ENCODE results near the gene TYW1.
"Not testable (repeated sequence)": the region's sequence is repeated elsewhere in the genome, so short reads cannot be mapped to it uniquely, and the experiment has no call there.

TYW1 gene

DNA sequence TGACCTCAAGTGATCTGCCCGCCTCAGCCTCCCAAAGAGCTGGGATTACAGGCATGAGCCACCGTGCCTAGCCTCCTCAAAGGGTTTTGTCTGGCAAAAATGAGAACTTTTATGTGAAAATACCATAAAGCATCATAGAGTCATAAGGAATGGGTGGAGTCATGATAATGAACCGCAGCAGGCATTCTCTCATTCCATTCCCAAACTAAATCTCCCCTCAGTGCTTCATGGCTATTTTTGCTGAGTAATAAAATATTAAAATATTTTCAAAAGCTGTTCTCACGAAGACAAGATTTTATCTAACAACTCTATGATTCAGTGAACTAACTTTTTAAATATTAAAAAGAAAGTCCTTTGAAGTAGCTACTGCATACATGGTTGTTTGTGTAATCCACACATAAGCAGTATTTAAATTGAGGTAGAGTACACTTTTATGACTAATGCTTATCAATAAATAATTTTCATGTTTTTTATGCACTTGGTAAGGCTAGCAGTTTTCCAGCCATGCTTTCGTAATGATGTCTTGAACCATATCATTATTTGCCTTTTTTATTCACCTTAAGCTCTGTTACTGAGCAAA lies 195.6 kb downstream of the TYW1 start:
- DNase-seq = not testable (repeated sequence)

GRCh38 chr7:67192889-67193613 lies 196.4 kb downstream of the TYW1 start:
- peak; percentile 6 for DNase-seq

DNA sequence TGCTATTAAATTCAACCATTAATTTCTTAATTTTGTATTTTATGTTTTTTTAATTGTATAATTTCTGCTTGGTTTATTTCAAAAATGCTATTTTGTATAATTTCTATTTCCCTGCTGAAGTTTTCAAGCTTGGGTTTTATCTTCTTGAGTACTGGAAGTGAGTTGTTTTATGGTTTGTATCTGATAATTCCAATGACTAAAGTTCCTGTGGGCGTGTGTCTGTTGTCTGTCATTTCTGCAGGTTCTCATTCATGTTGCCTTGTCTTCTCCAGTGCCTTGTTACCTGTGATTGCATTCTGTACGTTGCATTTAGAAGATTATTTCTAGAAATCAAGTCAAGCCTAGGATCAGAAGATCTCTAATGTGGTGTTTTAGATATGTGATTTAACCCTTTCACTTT lies 199.5 kb downstream of the TYW1 start:
- not testable (repeated sequence) for DNase-seq

- DNase-seq = not testable (repeated sequence)
Measured at GRCh38 chr7:67198865-67199526, 202.4 kb downstream of the TYW1 start.

DNA sequence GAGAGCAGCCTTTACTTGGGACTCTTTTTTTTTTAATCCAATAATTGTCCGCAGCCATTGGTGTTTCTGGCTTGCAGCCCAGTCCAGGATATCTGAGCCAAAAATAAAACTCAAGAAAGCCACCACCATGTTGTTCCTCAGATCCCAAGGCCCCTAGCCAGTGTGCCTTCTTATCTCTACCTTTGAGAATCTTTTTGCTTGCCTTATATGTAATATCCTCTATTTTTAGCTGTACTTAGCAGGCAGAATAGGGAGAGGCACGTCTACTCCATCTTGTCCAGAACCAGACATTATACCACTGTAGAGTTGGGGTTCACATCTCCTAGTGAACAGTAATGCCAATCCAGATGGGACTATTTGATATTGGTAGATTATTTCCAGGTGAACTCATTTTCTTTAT lies 209.1 kb downstream of the TYW1 start:
- DNase-seq = not testable (repeated sequence)

DNA sequence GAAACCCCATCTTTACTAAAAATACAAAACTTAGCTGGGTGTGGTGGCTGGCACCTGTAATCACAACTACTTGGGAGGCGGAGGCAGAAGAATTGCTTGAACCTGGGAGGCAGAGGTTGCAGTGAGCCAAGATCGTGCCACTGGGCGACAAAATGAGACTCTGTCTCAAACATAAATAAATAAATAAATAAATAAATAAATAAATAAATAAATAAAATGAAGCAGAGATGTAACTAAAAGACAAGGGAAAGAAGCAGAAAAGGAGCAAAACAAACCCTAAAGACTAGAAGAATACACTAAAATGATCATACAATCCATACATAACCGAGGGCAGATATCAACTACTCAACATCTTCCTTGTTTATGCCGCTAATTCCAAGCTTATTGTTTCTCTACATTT lies 209.8 kb downstream of the TYW1 start:
- DNase-seq = no peak

- DNase-seq = not testable (repeated sequence)
Measured at GRCh38 chr7:67208656-67209055, 212.0 kb downstream of the TYW1 start.

DNA sequence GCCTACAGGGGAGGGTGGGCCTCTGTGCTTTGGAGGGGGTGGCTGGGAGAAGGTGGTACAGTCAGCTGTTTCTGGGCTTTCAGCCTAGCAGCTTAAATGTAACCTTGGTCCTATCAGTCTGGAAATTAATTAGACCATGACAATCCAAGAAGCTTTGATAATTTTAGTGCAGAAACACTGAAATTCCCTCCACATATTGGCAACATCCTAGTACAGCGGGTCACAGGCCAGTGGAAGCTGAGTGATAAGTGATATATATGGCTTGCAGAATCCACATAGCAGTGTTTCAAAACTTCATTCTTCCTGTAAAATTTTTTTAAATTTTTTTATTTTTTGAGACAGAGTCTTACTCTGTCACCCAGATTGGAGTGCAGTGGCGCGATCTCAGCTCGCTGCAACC lies 212.6 kb downstream of the TYW1 start:
- no peak for DNase-seq

DNA sequence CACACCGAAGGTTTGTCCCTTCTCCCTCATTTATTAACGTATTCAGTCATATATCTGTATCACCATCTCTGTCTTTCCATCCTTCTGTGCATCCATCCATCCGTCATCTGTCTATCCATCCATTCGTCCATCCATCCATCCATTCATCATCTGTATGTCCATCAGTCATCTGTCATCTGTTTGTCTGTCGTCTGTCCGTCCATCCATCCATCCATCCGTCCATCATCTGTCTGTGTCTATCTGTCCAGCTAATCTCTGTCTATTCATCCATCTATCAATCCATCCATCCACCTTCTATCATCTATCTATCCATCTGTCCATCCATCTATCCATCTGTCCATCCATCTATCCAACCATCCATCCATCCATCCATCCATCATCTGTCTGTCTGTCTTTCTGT lies 213.9 kb downstream of the TYW1 start:
- DNase-seq = no peak

GRCh38 chr7:67211650-67212330 lies 215.2 kb downstream of the TYW1 start:
- DNase-seq = not testable (repeated sequence)

DNA sequence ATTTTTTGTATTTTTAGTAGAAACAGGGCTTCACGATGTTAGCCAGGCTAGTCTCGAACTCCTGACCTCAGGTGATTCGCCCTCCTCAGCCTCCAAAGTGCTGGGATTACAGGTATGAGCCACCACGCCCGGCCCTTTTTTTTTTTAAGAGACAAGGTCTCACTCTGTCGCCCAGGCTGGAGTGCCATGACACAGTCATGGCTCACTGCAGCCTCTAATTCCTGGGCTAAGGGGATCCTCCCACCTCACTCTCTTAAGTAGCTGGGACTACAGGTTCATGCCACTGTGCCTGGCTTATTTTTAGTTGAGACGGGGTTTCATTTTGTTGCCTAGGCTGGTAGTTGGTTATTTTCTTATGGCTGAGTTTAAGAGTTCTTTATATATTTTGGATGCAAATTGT lies 216.4 kb downstream of the TYW1 start:
- DNase-seq = not testable (repeated sequence)

DNA sequence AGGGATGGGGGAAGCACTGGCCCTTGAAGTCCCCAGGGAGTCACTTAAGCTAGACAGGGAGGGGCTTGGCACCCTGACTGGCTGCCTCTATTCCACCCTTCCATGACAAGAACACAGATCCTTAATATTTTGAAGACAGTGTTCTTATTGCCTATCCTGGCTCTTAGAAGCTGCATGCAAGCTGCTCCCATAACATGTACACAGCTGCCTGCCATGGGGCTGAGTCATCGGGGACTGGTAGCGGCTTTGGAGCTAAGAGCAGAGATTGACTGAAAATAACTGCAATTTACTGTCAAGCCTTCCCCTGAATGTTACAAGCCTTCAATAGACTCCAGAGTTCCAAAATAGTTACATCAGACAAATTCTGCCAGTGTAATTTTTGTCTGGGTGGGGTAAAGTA lies 226.9 kb downstream of the TYW1 start:
- DNase-seq = not testable (repeated sequence)

DNA sequence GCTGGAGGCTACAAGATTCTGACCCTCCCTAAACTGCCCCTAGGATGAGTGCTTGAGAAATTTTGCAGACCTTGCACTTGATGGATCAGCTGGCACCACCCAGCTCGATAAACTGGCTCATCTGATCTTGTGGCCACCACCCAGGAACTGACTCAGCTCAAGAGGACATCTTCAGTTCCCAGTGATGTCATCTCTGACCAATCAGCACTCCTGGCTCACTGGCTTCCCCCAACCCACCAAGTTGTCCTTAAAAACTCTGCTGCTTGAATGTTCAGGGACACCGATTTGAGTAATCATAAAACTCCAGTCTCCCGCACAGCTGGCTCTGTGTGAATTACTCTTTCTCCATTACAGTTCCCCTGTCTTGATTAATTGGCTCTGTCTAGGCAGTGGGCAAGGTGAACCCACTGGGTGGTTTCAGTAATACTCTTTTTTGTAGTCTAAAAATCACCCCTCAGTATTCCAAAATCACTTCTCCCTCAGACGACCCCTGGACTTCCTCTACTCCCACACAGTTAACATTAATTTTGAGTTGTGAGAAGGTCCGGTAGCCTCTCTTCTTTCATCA lies 229.8 kb downstream of the TYW1 start:
- DNase-seq = not testable (repeated sequence)

DNA sequence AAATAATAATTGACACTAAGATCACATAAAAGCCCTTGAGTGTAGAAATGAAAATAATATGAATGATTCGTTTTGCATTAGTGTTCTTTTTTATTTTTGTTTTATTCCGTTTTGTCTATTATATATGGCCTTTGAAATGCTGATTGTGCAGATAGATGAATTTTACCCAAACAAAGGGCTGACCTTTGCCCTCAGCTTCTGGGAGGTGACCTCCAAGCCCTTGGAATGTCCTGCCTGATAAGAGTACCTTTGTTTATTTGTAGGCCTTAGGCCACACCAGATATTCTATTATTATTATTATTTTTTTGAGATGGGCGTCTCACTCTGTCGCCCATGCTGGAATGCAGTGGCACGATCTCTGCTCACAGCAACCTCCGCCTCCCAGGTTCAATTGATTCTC lies 230.3 kb downstream of the TYW1 start:
- not testable (repeated sequence) for DNase-seq

DNA sequence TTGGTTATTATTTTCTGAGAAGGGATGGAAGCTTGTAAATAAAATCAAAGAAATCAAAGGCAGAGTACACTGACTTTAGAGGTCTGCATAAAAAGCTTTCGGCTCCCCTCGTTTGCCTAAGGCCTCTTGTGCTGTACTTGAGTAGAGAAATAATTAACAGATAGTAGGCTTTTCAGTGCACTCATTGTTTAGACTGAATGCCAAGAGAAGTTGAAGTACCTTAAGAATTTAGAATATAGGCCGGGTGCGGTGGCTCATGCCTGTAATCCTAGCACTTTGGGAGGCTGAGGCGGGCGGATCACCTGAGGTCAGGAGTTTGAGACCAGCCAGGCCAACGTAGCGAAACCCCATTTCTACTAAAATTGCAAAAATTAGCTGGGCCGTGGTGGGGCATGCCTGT lies 232.4 kb downstream of the TYW1 start:
- not testable (repeated sequence) for DNase-seq

- not testable (repeated sequence) for DNase-seq
Measured at GRCh38 chr7:67230029-67230428, 233.4 kb downstream of the TYW1 start.

DNA sequence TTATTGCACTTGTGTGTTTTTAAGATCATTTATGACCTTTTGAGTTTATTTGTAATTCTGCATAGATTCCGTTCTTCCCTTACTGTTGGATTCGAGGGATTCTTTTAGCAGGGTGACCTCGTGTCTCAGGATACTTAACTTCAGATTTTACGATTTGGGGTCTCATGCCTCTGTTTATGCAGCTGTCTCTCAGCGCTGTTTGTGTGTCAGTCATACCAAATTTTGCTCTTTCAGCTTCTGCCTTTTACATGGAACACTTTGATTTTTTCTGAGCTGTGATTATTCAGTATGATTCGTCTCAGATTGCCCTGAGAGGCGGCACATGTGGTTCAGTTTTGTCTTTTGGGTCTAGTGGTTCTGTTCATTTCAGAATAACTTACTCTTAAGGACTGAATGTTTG lies 236.9 kb downstream of the TYW1 start:
- DNase-seq = not testable (repeated sequence)

DNA sequence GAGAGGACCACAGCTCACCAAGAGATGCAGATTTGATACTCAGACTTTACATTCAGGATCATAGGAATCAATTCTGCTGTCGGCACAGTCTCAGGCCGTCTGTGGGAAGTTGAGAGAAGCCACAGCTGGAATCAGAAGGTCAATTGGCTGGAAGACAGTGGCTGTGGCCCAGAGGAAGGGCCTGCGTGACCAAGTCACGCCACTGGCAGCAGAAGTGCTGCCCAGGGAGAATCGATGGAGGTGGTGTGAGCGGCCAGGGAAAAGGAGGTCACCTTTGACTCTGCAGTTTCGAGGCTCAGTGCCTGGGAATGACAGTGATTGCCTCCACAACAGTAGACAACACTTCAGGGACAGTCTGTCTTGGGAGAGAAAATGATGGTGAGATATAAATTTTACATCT lies 239.6 kb downstream of the TYW1 start:
- DNase-seq = not testable (repeated sequence)

DNA sequence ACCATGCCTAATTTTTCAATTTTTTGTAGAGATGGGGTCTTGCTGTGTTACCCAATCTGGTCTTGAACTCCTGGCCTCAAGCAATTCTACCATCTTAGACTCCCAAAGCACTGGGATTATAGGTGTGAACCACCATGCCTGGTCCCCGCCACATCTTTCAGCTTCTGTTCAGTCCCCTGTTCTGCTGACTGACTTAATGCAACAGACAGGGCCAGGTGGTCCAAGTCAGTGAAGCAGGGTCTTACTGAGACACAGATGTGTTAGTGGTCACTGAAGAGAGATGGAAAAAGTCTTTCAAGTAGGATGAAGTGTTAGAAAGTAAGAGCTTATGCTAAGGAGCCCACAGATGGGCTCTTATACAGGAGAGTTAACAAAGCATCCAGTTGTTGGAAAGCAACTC lies 246.2 kb downstream of the TYW1 start:
- not testable (repeated sequence) for DNase-seq

GRCh38 chr7:67248364-67248763 lies 251.7 kb downstream of the TYW1 start:
- DNase-seq = not testable (repeated sequence)

GRCh38 chr7:67251986-67252558 lies 255.4 kb downstream of the TYW1 start:
- no peak for DNase-seq

- not testable (repeated sequence) for DNase-seq
Measured at GRCh38 chr7:67255076-67255475, 258.4 kb downstream of the TYW1 start.

DNA sequence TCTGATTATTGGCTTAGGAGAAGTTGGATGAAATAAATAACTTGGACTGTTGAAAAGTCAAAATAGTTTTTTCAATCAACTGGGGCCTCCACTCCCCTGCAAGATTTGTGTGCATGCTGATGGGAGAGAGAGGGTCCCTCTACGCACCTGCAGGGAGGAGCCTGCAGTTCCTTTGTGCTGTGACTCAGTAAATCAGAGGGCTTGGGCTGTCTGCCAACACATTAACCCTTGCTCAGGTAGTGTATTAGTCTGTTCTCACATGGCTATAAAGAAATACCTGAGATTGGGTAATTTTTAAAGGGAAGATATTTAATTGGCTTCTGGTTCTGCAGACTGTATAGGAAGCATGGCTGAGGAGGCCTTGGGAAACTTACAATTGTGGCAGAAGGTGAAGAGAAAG lies 261.1 kb downstream of the TYW1 start:
- not testable (repeated sequence) for DNase-seq
